ENCODE data around the gene KCNH4. TPM values are rescaled to one million over a fixed set of nuclear protein-coding genes. Genes with fewer than 3 reads are reported as not detected.
"Not testable (repeated sequence)": the region's sequence is repeated elsewhere in the genome, so short reads cannot be mapped to it uniquely, and the experiment has no call there.

The KCNH4 gene
- total RNA-seq, 1 donor from 2014 or later = 0.25 TPM

DNA sequence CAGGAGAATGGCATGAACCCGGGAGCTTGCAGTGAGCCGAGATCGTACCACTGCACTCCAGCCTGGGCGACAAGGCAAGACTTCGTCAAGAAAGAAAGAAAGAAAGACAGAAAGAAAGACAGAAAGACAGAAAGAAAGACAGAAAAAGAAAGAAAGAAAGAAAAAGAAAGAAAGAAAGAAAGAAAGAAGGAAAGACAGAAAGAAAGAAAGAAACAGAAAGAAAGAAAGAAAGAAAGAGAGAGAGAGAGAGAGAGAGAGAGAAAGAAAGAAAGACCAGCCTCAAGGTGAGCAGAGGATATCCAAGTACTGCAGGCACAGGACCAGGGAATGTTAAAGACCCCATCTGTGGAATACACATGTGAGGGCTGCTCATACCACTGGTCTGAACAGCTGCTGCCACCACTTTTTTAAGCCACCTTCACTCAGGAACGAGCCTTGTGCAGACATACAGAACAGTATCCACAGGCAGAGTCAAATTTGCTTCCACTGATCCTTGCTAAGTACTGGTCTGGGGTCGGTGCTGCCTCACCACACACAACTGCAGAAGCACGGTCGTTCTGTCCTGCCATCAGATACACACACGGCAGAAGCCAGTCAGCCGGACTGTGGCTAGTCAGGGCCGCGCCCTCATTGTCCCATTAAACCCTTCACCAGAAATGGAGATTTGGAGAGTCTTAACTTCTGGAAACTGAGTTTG, 33.9 kb downstream of the KCNH4 start:
- TF ChIP-seq CTCF (IDR thresholded peaks at IDR 0.05; ENCODE audit: unreplicated experiment) = no peak
- no peak overlapping the region for H3K27ac Mint-ChIP-seq
- H3K27me3 Mint-ChIP-seq (ENCODE audit: low read depth) = no peaks in the 10 kb centered on the region

DNA sequence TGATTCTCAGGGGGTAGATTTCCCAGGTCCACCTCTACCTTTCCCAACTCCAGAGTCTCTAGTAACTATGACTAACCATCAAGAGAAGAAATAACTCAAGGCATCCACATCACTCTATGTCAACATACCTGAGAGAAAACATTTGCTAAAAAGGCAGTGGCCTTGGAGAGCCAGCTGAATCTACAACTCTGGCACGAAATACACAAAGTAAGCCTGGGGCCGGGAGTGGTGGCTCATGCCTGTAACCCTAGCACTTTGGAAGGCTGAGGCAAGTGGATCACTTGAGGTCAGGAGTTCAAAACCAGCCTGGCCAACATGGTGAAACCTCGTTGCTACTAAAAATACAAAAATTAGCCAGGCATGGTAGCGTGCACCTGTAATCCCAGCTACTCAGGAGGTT, 37.8 kb downstream of the KCNH4 start:
- not testable (repeated sequence) for H3K27me3 Mint-ChIP-seq (ENCODE audit: low read depth); H3K4me3 Mint-ChIP-seq; H3K9me3 Mint-ChIP-seq; DNase-seq (ENCODE audit: low spot score in 2 of 2, unreplicated experiment in 2 of 2); H3K36me3 Mint-ChIP-seq
- H3K4me1 Mint-ChIP-seq = peaks cover 17% of the 10 kb centered on the region
- H3K27ac Mint-ChIP-seq = peak overlapping the region; percentile 73

More for the DNA sequence above, 33.9 kb downstream of the KCNH4 start:
- Mint-ChIP-seq H3K4me1 (peaks cover 11% of the 10 kb centered on the region), H3K9me3 (no peaks in the 10 kb centered on the region), H3K36me3 (peaks cover 2% of the 10 kb centered on the region), H3K4me3 (no peak overlapping the region)
- DNase-seq (ENCODE audit: low spot score in 2 of 2, unreplicated experiment in 2 of 2) = no peak

- Mint-ChIP-seq H3K4me3 (no peak overlapping the region), H3K27ac (peak overlapping the region; percentile 73), H3K9me3 (no peaks in the 10 kb centered on the region), H3K4me1 (peaks cover 17% of the 10 kb centered on the region), H3K27me3 (ENCODE audit: low read depth) (no peaks in the 10 kb centered on the region), H3K36me3 (peaks cover 5% of the 10 kb centered on the region)
- DNase-seq (ENCODE audit: low spot score in 2 of 2, unreplicated experiment in 2 of 2) = no peak
- TF ChIP-seq CTCF (IDR thresholded peaks at IDR 0.05; ENCODE audit: unreplicated experiment) = no peak
Measured at GRCh38 chr17:42142371-42142896, 38.5 kb downstream of the KCNH4 start.

DNA sequence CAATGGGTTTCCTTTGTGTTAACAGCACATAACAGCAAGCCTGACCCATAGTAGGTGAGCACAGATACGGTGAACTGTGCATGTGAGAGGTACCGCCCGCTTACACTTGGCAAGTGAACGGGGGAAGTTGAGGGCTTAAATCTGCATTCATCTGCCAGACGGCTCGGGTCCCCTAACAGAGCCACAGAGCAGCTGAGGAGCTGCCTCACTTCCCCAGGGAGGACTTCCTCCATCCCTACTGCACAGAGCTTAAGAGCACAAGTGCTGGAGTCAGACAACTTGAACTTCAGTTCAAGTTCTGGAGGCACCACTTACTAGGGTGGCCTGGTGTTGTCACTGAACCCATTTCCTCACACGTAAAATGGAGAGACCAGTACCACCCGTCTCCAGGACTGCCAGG, 39.6 kb downstream of the KCNH4 start:
- H3K36me3 Mint-ChIP-seq = peaks cover 5% of the 10 kb centered on the region
- DNase-seq (ENCODE audit: low spot score in 2 of 2, unreplicated experiment in 2 of 2) = no peak
- H3K4me1 Mint-ChIP-seq = peaks cover 17% of the 10 kb centered on the region
- H3K9me3 Mint-ChIP-seq = no peaks in the 10 kb centered on the region
- no peak overlapping the region for H3K4me3 Mint-ChIP-seq
- H3K27me3 Mint-ChIP-seq (ENCODE audit: low read depth) = no peaks in the 10 kb centered on the region
- H3K27ac Mint-ChIP-seq = no peak overlapping the region
- TF ChIP-seq CTCF (IDR thresholded peaks at IDR 0.05; ENCODE audit: unreplicated experiment) = no peak

DNA sequence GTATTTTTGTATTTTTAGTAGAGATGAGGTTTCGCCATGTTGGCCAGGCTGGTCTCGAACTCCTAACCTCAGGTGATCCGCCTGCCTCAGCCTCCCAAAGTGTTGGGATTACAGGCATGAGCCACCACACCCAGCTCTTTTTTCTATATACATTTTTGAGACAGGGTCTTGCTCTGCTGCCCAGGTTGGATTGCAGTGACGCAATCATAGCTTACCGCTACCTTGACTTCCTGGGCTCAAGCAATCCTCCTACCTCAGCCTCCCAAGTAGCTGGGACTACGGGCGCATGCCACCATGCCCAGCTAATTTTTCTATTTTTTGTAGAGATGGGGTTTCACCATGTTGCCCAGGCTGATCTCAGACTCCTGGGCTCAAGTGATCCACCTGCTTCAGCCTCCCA, 40.3 kb downstream of the KCNH4 start:
- peaks cover 20% of the 10 kb centered on the region for H3K4me1 Mint-ChIP-seq
- not testable (repeated sequence) for DNase-seq (ENCODE audit: low spot score in 2 of 2, unreplicated experiment in 2 of 2); H3K4me3 Mint-ChIP-seq; H3K27me3 Mint-ChIP-seq (ENCODE audit: low read depth); H3K9me3 Mint-ChIP-seq; H3K27ac Mint-ChIP-seq; H3K36me3 Mint-ChIP-seq

- peak overlapping the region; percentile 53 for H3K27ac Mint-ChIP-seq
- H3K27me3 Mint-ChIP-seq (ENCODE audit: low read depth) = no peaks in the 10 kb centered on the region
- peaks cover 5% of the 10 kb centered on the region for H3K36me3 Mint-ChIP-seq
- no peak overlapping the region for H3K4me3 Mint-ChIP-seq
- H3K9me3 Mint-ChIP-seq = no peaks in the 10 kb centered on the region
- TF ChIP-seq CTCF (IDR thresholded peaks at IDR 0.05; ENCODE audit: unreplicated experiment) = no peak
- peaks cover 24% of the 10 kb centered on the region for H3K4me1 Mint-ChIP-seq
- DNase-seq (ENCODE audit: low spot score in 2 of 2, unreplicated experiment in 2 of 2) = no peak
Measured at GRCh38 chr17:42138749-42139492, 42.0 kb downstream of the KCNH4 start.

Data from mesothelial cell of epicardium (in vitro differentiated cells).